Measurements from ENCODE around the gene DDX17. TPM values are rescaled to one million over a fixed set of nuclear protein-coding genes. Genes with fewer than 3 reads are reported as not detected.

The DDX17 gene
- polyA plus RNA-seq, 1 experiment, result 426 TPM

DNA sequence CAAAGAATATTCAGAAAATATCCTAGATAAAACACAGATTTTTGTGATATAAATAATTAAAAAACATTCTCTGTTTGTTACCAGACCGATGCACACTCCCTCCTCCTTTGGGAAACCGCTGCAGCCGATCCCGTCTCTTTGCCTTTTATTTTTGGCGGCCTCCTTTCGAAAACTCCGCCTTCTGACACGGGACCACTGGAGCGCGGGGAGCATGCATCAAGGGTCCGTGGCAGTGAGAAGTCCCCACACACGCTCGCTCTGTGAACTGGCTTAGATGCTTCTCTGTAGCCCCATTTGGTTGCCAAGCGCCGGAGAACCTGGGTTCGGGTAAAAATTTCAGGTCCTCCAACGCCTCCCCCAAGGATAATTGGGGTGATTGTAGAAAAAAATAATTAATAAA lies 17.0 kb downstream of the DDX17 start:
- ChIA-PET POLR2A (interaction anchor here (1.2 kb wide), 1 partner anchor 10 kb away, joined by 5 read pairs; no protein-coding TSS in a partner anchor), CTCF (interaction anchor here (1.1 kb wide), 1 partner anchor 19 kb away, joined by 3 read pairs; no protein-coding TSS in a partner anchor)
- H3K27me3 ChIP-seq (ENCODE audit: control insufficient read depth, insufficient read depth, low read length), result no peaks in the 10 kb centered on the region
- TF ChIP-seq, protein P1, sequence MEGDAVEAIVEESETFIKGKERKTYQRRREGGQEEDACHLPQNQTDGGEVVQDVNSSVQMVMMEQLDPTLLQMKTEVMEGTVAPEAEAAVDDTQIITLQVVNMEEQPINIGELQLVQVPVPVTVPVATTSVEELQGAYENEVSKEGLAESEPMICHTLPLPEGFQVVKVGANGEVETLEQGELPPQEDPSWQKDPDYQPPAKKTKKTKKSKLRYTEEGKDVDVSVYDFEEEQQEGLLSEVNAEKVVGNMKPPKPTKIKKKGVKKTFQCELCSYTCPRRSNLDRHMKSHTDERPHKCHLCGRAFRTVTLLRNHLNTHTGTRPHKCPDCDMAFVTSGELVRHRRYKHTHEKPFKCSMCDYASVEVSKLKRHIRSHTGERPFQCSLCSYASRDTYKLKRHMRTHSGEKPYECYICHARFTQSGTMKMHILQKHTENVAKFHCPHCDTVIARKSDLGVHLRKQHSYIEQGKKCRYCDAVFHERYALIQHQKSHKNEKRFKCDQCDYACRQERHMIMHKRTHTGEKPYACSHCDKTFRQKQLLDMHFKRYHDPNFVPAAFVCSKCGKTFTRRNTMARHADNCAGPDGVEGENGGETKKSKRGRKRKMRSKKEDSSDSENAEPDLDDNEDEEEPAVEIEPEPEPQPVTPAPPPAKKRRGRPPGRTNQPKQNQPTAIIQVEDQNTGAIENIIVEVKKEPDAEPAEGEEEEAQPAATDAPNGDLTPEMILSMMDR (IDR thresholded peaks at IDR 0.05; ENCODE audit: low read depth, low read length), result no peak
- no peaks in the 10 kb centered on the region for H3K9me3 ChIP-seq (ENCODE audit: control insufficient read depth, insufficient read depth, low read length)
- no peak overlapping the region for H3K27ac ChIP-seq (ENCODE audit: low read depth, low read length)
- no peak overlapping the region for H3K4me3 ChIP-seq (ENCODE audit: low read depth, low read length)
- DNase-seq (ENCODE audit: low read depth, low spot score), result no peak

DNA sequence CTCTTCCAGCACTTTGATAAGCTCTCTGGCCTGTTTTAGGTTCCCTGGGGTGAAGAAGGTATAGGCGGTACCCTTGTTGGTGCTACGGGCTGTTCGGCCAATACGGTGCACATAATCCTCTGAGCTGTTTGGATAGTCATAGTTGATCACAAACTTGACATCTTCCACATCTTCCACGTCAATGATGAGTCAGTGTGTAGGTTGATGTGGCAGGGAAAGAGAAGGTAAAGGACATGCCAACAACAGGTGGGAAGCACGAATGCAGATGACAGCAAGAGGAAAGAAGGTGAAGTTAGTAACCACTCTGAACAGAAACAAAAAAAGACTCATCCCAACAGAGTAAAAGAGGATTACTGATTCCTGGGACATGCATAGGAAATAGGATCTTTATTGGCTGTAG lies 18.2 kb downstream of the DDX17 start:
- POLR2A ChIA-PET, result no interaction called here
- Histone ChIP-seq H3K27me3 (ENCODE audit: control insufficient read depth, insufficient read depth, low read length) (no peaks in the 10 kb centered on the region), H3K9me3 (ENCODE audit: control insufficient read depth, insufficient read depth, low read length) (no peaks in the 10 kb centered on the region), H3K27ac (ENCODE audit: low read depth, low read length) (no peak overlapping the region), H3K4me3 (ENCODE audit: low read depth, low read length) (no peak overlapping the region)
- CTCF ChIA-PET, result no interaction called here
- DNase-seq (ENCODE audit: low read depth, low spot score), result no peak
- TF ChIP-seq, protein P1 (IDR thresholded peaks at IDR 0.05; ENCODE audit: low read depth, low read length), result no peak

DNA sequence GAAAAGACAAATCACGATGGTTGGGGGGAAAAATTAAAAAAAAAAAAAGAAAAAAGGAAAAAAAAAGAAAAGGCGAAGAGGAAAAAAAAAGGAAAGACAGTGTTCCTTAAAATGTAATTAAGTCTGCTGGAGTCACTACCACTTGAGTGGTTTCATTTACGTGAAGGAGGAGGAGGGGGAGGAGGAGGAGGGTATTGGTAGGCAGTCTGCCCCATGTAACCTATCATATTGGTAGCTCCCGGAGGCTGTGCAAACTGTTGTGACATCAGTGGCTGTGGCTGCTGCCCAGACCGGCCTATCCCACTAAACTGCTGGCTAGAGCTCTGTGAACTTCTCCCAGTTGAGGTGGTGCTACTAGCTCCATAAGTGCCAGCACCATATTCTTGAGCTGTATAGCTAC lies 20.3 kb downstream of the DDX17 start:
- CTCF ChIA-PET, result interaction anchor here (0.5 kb wide), 1 partner anchor 42 kb away, joined by 3 read pairs; no protein-coding TSS in a partner anchor
- no peaks in the 10 kb centered on the region for H3K27me3 ChIP-seq (ENCODE audit: control insufficient read depth, insufficient read depth, low read length)
- no peak overlapping the region for H3K27ac ChIP-seq (ENCODE audit: low read depth, low read length)
- H3K9me3 ChIP-seq (ENCODE audit: control insufficient read depth, insufficient read depth, low read length), result no peaks in the 10 kb centered on the region
- POLR2A ChIA-PET, result interaction anchor here (0.7 to 1.0 kb wide), 2 partner anchors 9 to 204 kb away, joined by 3 to 9 read pairs; no protein-coding TSS in a partner anchor
- TF ChIP-seq, protein P1 (IDR thresholded peaks at IDR 0.05; ENCODE audit: low read depth, low read length), result no peak
- no peak overlapping the region for H3K4me3 ChIP-seq (ENCODE audit: low read depth, low read length)
- DNase-seq (ENCODE audit: low read depth, low spot score), result no peak

DNA sequence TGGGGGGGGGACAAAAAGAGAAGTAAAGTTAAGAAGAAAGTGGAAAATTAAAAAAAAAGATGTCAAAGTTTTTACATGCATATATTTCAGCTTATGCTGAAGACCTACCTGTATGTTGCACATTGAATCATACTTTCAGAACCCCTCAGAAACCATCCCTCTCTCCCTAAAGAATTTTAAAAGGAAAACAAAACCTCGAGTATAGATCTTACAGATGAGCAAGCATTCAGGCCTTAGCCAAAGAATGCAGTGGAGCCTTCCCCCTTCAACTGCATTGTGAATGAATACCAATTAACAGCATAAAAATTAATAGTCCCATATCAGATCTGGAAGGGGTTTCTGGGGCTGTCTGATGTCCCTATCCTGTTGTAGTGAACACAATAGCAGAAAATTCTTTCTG lies 21.9 kb downstream of the DDX17 start:
- Histone ChIP-seq H3K4me3 (ENCODE audit: low read depth, low read length) (no peak overlapping the region), H3K9me3 (ENCODE audit: control insufficient read depth, insufficient read depth, low read length) (no peaks in the 10 kb centered on the region), H3K27me3 (ENCODE audit: control insufficient read depth, insufficient read depth, low read length) (no peaks in the 10 kb centered on the region), H3K27ac (ENCODE audit: low read depth, low read length) (no peak overlapping the region)
- POLR2A ChIA-PET, result interaction anchor here (1.3 kb wide), 1 partner anchor 11 kb away, joined by 3 read pairs; no protein-coding TSS in a partner anchor
- TF ChIP-seq, protein P1 (IDR thresholded peaks at IDR 0.05; ENCODE audit: low read depth, low read length), result no peak
- CTCF ChIA-PET, result no interaction called here
- DNase-seq (ENCODE audit: low read depth, low spot score), result no peak

DNA sequence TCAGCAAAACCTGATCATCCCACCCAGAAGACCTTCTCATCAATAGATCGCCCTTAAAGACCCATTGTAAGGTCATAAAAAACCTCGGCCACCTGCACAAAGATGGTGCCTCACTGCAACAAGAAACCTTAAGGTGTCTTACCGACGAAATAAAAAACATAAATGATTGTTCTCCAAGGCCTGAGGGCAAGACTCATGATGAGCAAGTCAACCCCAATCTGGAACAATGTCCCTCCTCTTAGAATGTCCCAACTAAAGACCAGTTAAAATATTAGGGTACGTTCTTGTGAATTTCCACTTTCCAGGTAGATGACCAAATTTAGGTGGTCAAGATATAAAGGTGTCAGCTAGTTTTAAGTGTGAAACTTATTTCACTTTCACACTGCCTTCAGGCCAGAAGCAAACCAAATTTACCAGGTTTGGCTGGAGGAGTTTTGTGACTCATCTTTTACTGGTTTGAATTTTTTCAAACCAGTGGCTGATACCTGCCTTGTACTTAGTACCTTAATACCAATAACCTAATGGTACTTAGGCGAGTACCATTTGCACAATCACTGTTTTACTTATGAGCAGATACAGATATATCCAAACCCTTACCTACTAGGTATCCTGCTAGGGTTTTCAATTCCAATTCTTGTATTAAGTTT lies 23.3 kb downstream of the DDX17 start:
- CTCF ChIA-PET, result interaction anchor here (0.6 to 1.0 kb wide), 2 partner anchors 13 to 89 kb away, joined by 3 to 6 read pairs; no protein-coding TSS in a partner anchor
- no peak overlapping the region for H3K27ac ChIP-seq (ENCODE audit: low read depth, low read length)
- POLR2A ChIA-PET, result interaction anchor here (3.1 kb wide), 1 partner anchor 8 kb away, joined by 27 read pairs; no protein-coding TSS in a partner anchor

More for the DNA sequence above, 23.3 kb downstream of the DDX17 start:
- no peak for DNase-seq (ENCODE audit: low read depth, low spot score)
- TF ChIP-seq, protein P1 (IDR thresholded peaks at IDR 0.05; ENCODE audit: low read depth, low read length), result no peak
- Histone ChIP-seq H3K27me3 (ENCODE audit: control insufficient read depth, insufficient read depth, low read length) (no peaks in the 10 kb centered on the region), H3K9me3 (ENCODE audit: control insufficient read depth, insufficient read depth, low read length) (no peaks in the 10 kb centered on the region), H3K4me3 (ENCODE audit: low read depth, low read length) (no peak overlapping the region)

Data from AG04450 (cell line).